HepG2 (cell line): ENCODE results near the gene CD14. TPM values are rescaled to one million over a fixed set of nuclear protein-coding genes. Genes with fewer than 3 reads are reported as not detected.
A peak's percentile ranks its signal among the peaks of the same experiment; 100 is the strongest.

Source experiments
- AKAP8 ChIP-seq: sonication (generic); formaldehyde crosslinking; IDR thresholded peaks from 2 replicates; pipeline ENCODE4 v1.5.1; 2020; ENCODE audit warnings: mild to moderate bottlenecking, missing genetic modification reagents
- CEBPB ChIP-seq: IDR thresholded peaks from 2 replicates; pipeline ENCODE4 v1.6.1; 2011; ENCODE audit warnings: low read depth, low read length, improper control_type of control experiment, borderline replicate concordance
- DNMT1 ChIP-seq: sonication (generic); formaldehyde crosslinking; IDR thresholded peaks from 2 replicates; pipeline ENCODE4 v1.5.1; 2020; ENCODE audit warnings: mild to moderate bottlenecking, missing genetic modification reagents
- ERF ChIP-seq: IDR thresholded peaks from 2 replicates; pipeline ENCODE4 v1.6.1; 2018; ENCODE audit warnings: missing biosample characterization, missing genetic modification reagents
- FOXA3 ChIP-seq: IDR thresholded peaks from 2 replicates; pipeline ENCODE4 v1.6.1; 2016; ENCODE audit warnings: missing genetic modification reagents, missing compliant biosample characterization
- FOXO1 ChIP-seq: sonication (generic); formaldehyde crosslinking; IDR thresholded peaks from 2 replicates; pipeline ENCODE4 v1.4.0; 2020; ENCODE audit warnings: missing genetic modification reagents
- HMGXB3 ChIP-seq: sonication (generic); formaldehyde crosslinking; IDR thresholded peaks from 2 replicates; pipeline ENCODE4 v1.4.0; 2020; ENCODE audit warnings: missing genetic modification reagents, borderline replicate concordance
- HNRNPK ChIP-seq: fragments of 200-400 bp; formaldehyde crosslinking; IDR thresholded peaks from 2 replicates; pipeline ENCODE4 v1.6.1; 2018; ENCODE audit warnings: low read length, low read depth, moderate library complexity, mild to moderate bottlenecking; ENCODE audit not compliant: poor library complexity, severe bottlenecking
- HOXA3 ChIP-seq: sonication (generic); formaldehyde crosslinking; IDR thresholded peaks from 2 replicates; pipeline ENCODE4 v1.5.0; 2020; ENCODE audit warnings: missing genetic modification reagents
- KAT7 ChIP-seq: IDR thresholded peaks from 2 replicates; pipeline ENCODE4 v1.6.1; 2018; ENCODE audit warnings: borderline replicate concordance, missing compliant biosample characterization
- MIER2 ChIP-seq: IDR thresholded peaks from 2 replicates; pipeline ENCODE4 v1.6.1; 2016; ENCODE audit warnings: missing biosample characterization, missing genetic modification reagents
- YEATS4 ChIP-seq: sonication (generic); formaldehyde crosslinking; IDR thresholded peaks from 2 replicates; pipeline ENCODE4 v1.4.0; 2020; ENCODE audit warnings: missing genetic modification reagents, borderline replicate concordance
- ZBTB25 ChIP-seq: IDR thresholded peaks from 2 replicates; pipeline ENCODE4 v1.6.1; 2018; ENCODE audit warnings: missing genetic modification reagents
- ZNF431 ChIP-seq: sonication (generic); formaldehyde crosslinking; IDR thresholded peaks from 2 replicates; pipeline ENCODE4 v1.9.0; 2022; ENCODE audit warnings: missing genetic modification reagents, low read depth, mild to moderate bottlenecking, borderline replicate concordance
- ZNF574 ChIP-seq: sonication (generic); formaldehyde crosslinking; IDR thresholded peaks from 2 replicates; pipeline ENCODE4 v1.4.0; 2020; ENCODE audit warnings: missing genetic modification reagents
- ZNF75D ChIP-seq: sonication (generic); formaldehyde crosslinking; IDR thresholded peaks from 2 replicates; pipeline ENCODE4 v1.8.1; 2023; ENCODE audit warnings: missing genetic modification reagents, mild to moderate bottlenecking, borderline replicate concordance
- ZSCAN21 ChIP-seq: sonication (generic); formaldehyde crosslinking; IDR thresholded peaks from 2 replicates; pipeline ENCODE4 v1.8.0; 2022; ENCODE audit warnings: mild to moderate bottlenecking, missing genetic modification reagents, moderate library complexity, borderline replicate concordance
- ZXDC ChIP-seq: sonication (generic); formaldehyde crosslinking; IDR thresholded peaks from 2 replicates; pipeline ENCODE4 v1.5.0; 2020; ENCODE audit warnings: mild to moderate bottlenecking, missing genetic modification reagents
- polyA plus RNA-seq, 8 experiments: library from polyadenylated mRNA; depleted of rRNA in 3 of 8; stranded (reverse) in 7 of 8; unstranded in 1 of 8; fragments of >200 nt; fragmentation: Illumina TruSeq in 4 of 8; extraction: Trizol in 4 of 8; gene quantifications; 2 replicates each; pipeline versions ENCODE4 v1.2.1 to v1.2.3, GENCODE V29; 2011 to 2016; ENCODE audit warnings: low read depth in 4 of 8, missing spikeins in 1 of 8, mixed read lengths in 1 of 8; ENCODE audit not compliant: insufficient read depth in 1 of 8
- total RNA-seq, 5 experiments: library from RNA; depleted of rRNA; stranded (reverse); fragments of >200 nt; fragmentation: Illumina TruSeq; extraction: Trizol; gene quantifications; 2 replicates each; pipeline ENCODE4 v1.2.3, GENCODE V29; 2016; ENCODE audit warnings: low read depth in 1 of 5

The CD14 gene
- total and polyA plus RNA-seq, 2 of the 13 experiments (the other 11 are each of a cell fraction or from before 2014, with no cell fraction given) = 1.7 to 4.7 TPM

- TF ChIP-seq HMGXB3 (0 out of 2 replicates have a peak, but pooled peaks have one; percentile 54), HNRNPK (no peak), YEATS4 (CRISPR knock-in tag) (peak; percentile 53; the same call in 1 of the 2 replicates), ERF (CRISPR knock-in tag) (0 out of 2 replicates have a peak, but pooled peaks have one; percentile 54), ZXDC (CRISPR knock-in tag) (no peak), ZBTB25 (peak; percentile 81), ZNF574 (no peak), DNMT1 (CRISPR knock-in tag) (no peak), ZNF75D (CRISPR knock-in tag) (no peak), ZSCAN21 (no peak), AKAP8 (no peak), FOXO1 (CRISPR knock-in tag) (peak; percentile 67; the same call in 1 of the 2 replicates), HOXA3 (CRISPR knock-in tag) (no peak), KAT7 (0 out of 2 replicates have a peak, but pooled peaks have one; percentile 45), FOXA3 (CRISPR knock-in tag) (peak; percentile 97), MIER2 (0 out of 2 replicates have a peak, but pooled peaks have one; percentile 31), ZNF431 (CRISPR knock-in tag) (no peak), CEBPB (peak; percentile 99)
Measured at GRCh38 chr5:140607031-140607430, 25.9 kb downstream of the CD14 start (continued).
